Measurements from ENCODE around the gene SKP1.

Gene SKP1

GRCh38 chr5:134153657-134154056 lies 23.1 kb downstream of the SKP1 start:
- TF ChIP-seq REST (IDR thresholded peaks at IDR 0.05; ENCODE audit: insufficient read depth in 1 of 2, low read depth in 2 of 2, low read length in 2 of 2) (no peak), TAF1 (IDR thresholded peaks at IDR 0.05; ENCODE audit: borderline replicate concordance, insufficient read depth, low read length) (no peak), POLR2AphosphoS5 (IDR thresholded peaks at IDR 0.05; ENCODE audit: low read depth, low read length) (no peak), FOXP2 (optimal IDR thresholded peaks at IDR 0.05; ENCODE audit: borderline replicate concordance, extremely low read depth, extremely low read length, insufficient read depth) (no peak), SIN3A (IDR thresholded peaks at IDR 0.05; ENCODE audit: borderline replicate concordance, insufficient read depth, low read length) (no peak)

GRCh38 chr5:134153241-134153640 lies 23.5 kb downstream of the SKP1 start:
- TF ChIP-seq SIN3A (IDR thresholded peaks at IDR 0.05; ENCODE audit: borderline replicate concordance, insufficient read depth, low read length) (no peak), TAF1 (IDR thresholded peaks at IDR 0.05; ENCODE audit: borderline replicate concordance, insufficient read depth, low read length) (no peak), FOXP2 (optimal IDR thresholded peaks at IDR 0.05; ENCODE audit: borderline replicate concordance, extremely low read depth, extremely low read length, insufficient read depth) (no peak), POLR2AphosphoS5 (IDR thresholded peaks at IDR 0.05; ENCODE audit: low read depth, low read length) (no peak), REST (IDR thresholded peaks at IDR 0.05; ENCODE audit: insufficient read depth in 1 of 2, low read depth in 2 of 2, low read length in 2 of 2) (no peak)

GRCh38 chr5:134151723-134152122 lies 25.0 kb downstream of the SKP1 start:
- TF ChIP-seq FOXP2 (optimal IDR thresholded peaks at IDR 0.05; ENCODE audit: borderline replicate concordance, extremely low read depth, extremely low read length, insufficient read depth) (no peak), POLR2AphosphoS5 (IDR thresholded peaks at IDR 0.05; ENCODE audit: low read depth, low read length) (no peak), SIN3A (IDR thresholded peaks at IDR 0.05; ENCODE audit: borderline replicate concordance, insufficient read depth, low read length) (no peak), TAF1 (IDR thresholded peaks at IDR 0.05; ENCODE audit: borderline replicate concordance, insufficient read depth, low read length) (no peak), REST (IDR thresholded peaks at IDR 0.05; ENCODE audit: insufficient read depth in 1 of 2, low read depth in 2 of 2, low read length in 2 of 2) (no peak)

GRCh38 chr5:134149571-134150303 lies 27.0 kb downstream of the SKP1 start:
- TF ChIP-seq SIN3A (IDR thresholded peaks at IDR 0.05; ENCODE audit: borderline replicate concordance, insufficient read depth, low read length) (no peak), REST (IDR thresholded peaks at IDR 0.05; ENCODE audit: insufficient read depth in 1 of 2, low read depth in 2 of 2, low read length in 2 of 2) (no peak), FOXP2 (optimal IDR thresholded peaks at IDR 0.05; ENCODE audit: borderline replicate concordance, extremely low read depth, extremely low read length, insufficient read depth) (no peak)

All from PFSK-1 (cell line).